Liver (tissue), 9 donors: Measurements from ENCODE around the gene CD40. TPM values are rescaled to one million over a fixed set of nuclear protein-coding genes. Genes with fewer than 3 reads are reported as not detected.

Experiments
- DNase-seq: peaks from one replicate; pipeline ENCODE4 v3.0.0-alpha.2; 2017; ENCODE audit warnings: low spot score
- H3K27ac ChIP-seq, 2 donors: one replicate each; pipeline ENCODE4 v1.7.0; 2013; ENCODE audit warnings: inconsistent platforms in 2 of 2, low read length in 2 of 2, control low read depth in 1 of 2, low read depth in 1 of 2, mild to moderate bottlenecking in 1 of 2
- H3K27me3 ChIP-seq, 4 donors: one replicate each; pipeline versions ENCODE4 v1.6.1 to v1.7.0; 2013; ENCODE audit warnings: low read length in 3 of 4, inconsistent platforms in 1 of 4, mild to moderate bottlenecking in 1 of 4, moderate library complexity in 1 of 4; ENCODE audit not compliant: control insufficient read depth in 4 of 4, insufficient read depth in 4 of 4
- H3K36me3 ChIP-seq, 4 donors: one replicate each; pipeline versions ENCODE4 v1.6.1 to v1.7.0; 2013; ENCODE audit warnings: low read length in 3 of 4, mild to moderate bottlenecking in 3 of 4, low read depth in 1 of 4, moderate library complexity in 1 of 4; ENCODE audit not compliant: control insufficient read depth in 4 of 4, insufficient read depth in 3 of 4
- H3K4me1 ChIP-seq, 4 donors: one replicate each; pipeline versions ENCODE4 v1.6.1 to v1.7.0; 2013; ENCODE audit warnings: low read length in 3 of 4, mild to moderate bottlenecking in 3 of 4, moderate library complexity in 1 of 4; ENCODE audit not compliant: control insufficient read depth in 4 of 4, insufficient read depth in 4 of 4
- H3K4me3 ChIP-seq, 3 donors: one replicate each; pipeline versions ENCODE4 v1.6.1 to v1.7.0; 2013; ENCODE audit warnings: low read length in 3 of 3, control low read depth in 1 of 3, low read depth in 1 of 3, mild to moderate bottlenecking in 1 of 3
- H3K9ac ChIP-seq, 2 donors: one replicate each; pipeline ENCODE4 v1.7.0; 2013; ENCODE audit warnings: low read length in 2 of 2, mild to moderate bottlenecking in 2 of 2, moderate library complexity in 2 of 2, control low read depth in 1 of 2, low read depth in 1 of 2
- H3K9me3 ChIP-seq, 4 donors: one replicate each; pipeline versions ENCODE4 v1.6.1 to v1.7.0; 2013; ENCODE audit warnings: low read length in 3 of 4; ENCODE audit not compliant: control insufficient read depth in 4 of 4
- ATF3 ChIP-seq: IDR thresholded peaks from 2 replicates; pipeline ENCODE4 v1.6.1; 2016; ENCODE audit warnings: antibody characterized with exemption
- EGR1 ChIP-seq, 2 donors: IDR thresholded peaks; 2 replicates each; pipeline ENCODE4 v1.6.1; 2016 to 2018; ENCODE audit warnings: antibody characterized with exemption in 2 of 2, low read depth in 2 of 2
- FOXA1 ChIP-seq: IDR thresholded peaks from 2 replicates; pipeline ENCODE4 v1.6.1; 2016; ENCODE audit warnings: antibody characterized with exemption
- FOXA2 ChIP-seq: IDR thresholded peaks from 2 replicates; pipeline ENCODE4 v1.6.1; 2016; ENCODE audit warnings: antibody characterized with exemption
- GABPA ChIP-seq, 2 donors: IDR thresholded peaks in 1 of 2; conservative IDR thresholded peaks in 1 of 2; 2 replicates each; pipeline ENCODE4 v1.6.1; 2016; ENCODE audit warnings: antibody characterized with exemption in 2 of 2, mild to moderate bottlenecking in 1 of 2, moderate library complexity in 1 of 2
- HNF4A ChIP-seq, 2 donors: conservative IDR thresholded peaks; 2 replicates each; pipeline ENCODE4 v1.6.1; 2016; ENCODE audit warnings: antibody characterized with exemption in 2 of 2, mild to moderate bottlenecking in 2 of 2
- HNF4G ChIP-seq: IDR thresholded peaks from 2 replicates; pipeline ENCODE4 v1.6.1; 2016; ENCODE audit warnings: antibody characterized with exemption
- JUND ChIP-seq, 2 donors: IDR thresholded peaks; 2 replicates each; pipeline ENCODE4 v1.6.1; 2016; ENCODE audit warnings: antibody characterized with exemption in 2 of 2
- NR2F2 ChIP-seq: IDR thresholded peaks from 2 replicates; pipeline ENCODE4 v1.6.1; 2016; ENCODE audit warnings: antibody characterized with exemption
- RAD21 ChIP-seq, 2 donors: IDR thresholded peaks; 2 replicates each; pipeline ENCODE4 v1.6.1; 2016; ENCODE audit warnings: antibody characterized with exemption in 2 of 2, mild to moderate bottlenecking in 2 of 2
- RXRA ChIP-seq, 2 donors: IDR thresholded peaks; 2 replicates each; pipeline ENCODE4 v1.6.1; 2017 to 2018; ENCODE audit warnings: antibody characterized with exemption in 2 of 2, mild to moderate bottlenecking in 1 of 2
- SP1 ChIP-seq: IDR thresholded peaks from 2 replicates; pipeline ENCODE4 v1.6.1; 2018; ENCODE audit warnings: antibody characterized with exemption, mild to moderate bottlenecking
- TAF1 ChIP-seq: conservative IDR thresholded peaks from 2 replicates; pipeline ENCODE4 v1.6.1; 2016; ENCODE audit warnings: antibody characterized with exemption, mild to moderate bottlenecking
- YY1 ChIP-seq: IDR thresholded peaks from 2 replicates; pipeline ENCODE4 v1.6.1; 2016; ENCODE audit warnings: antibody characterized with exemption, mild to moderate bottlenecking
- WGBS: extraction: QIAGEN DNeasy Blood & Tissue Kit; methylation state at CpG from one replicate; pipeline ENCODE4 v1.1.7; 2013; 5-methylcytosine and 5-hydroxymethylcytosine counted together
- polyA plus RNA-seq, 2 donors: library from polyadenylated mRNA; stranded (reverse) in 1 of 2; unstranded in 1 of 2; fragments of 200-250 nt in 1 of 2; fragments of >200 nt in 1 of 2; fragmentation: Nextera tagmentation in 1 of 2; extraction: Ambion mirVana in 1 of 2; gene quantifications; one replicate each; pipeline versions ENCODE4 v1.2.1 to v1.2.3, GENCODE V29; 2013 to 2015
- total RNA-seq, 2 donors: library from RNA; depleted of rRNA; stranded (reverse); fragments of >200 nt; gene quantifications; one replicate each; pipeline ENCODE4 v1.2.3, GENCODE V29; 2014
- TF ChIP-seq, protein P1 (sequence below): IDR thresholded peaks from 2 replicates; pipeline ENCODE4 v1.6.1; 2016; ENCODE audit warnings: antibody characterized with exemption
- TF ChIP-seq, protein P2 (sequence below): IDR thresholded peaks from 2 replicates; pipeline ENCODE4 v1.6.1; 2016; ENCODE audit warnings: antibody characterized with exemption
- TF ChIP-seq, protein P3 (sequence below): fragments of 150-350 bp; IDR thresholded peaks from 2 replicates; pipeline ENCODE4 v1.5.1; 2017; ENCODE audit warnings: improper control_type of control experiment, low read depth, low read length; ENCODE audit not compliant: missing input control
- TF ChIP-seq, protein P4 (sequence below): IDR thresholded peaks from 2 replicates; pipeline ENCODE4 v1.6.1; 2016; ENCODE audit warnings: antibody characterized with exemption, mild to moderate bottlenecking
- donor health status: healthy.
- donor health status: healthy.
- donor health status: healthy.
- donor health status: healthy.
- donor health status: healthy.

Gene CD40
- total and polyA plus RNA-seq, 4 donors = 2.2 to 9.4 (median 6.0) TPM

GRCh38 chr20:46089167-46089416 lies 29.0 kb upstream of the CD40 start:
- DNase-seq = no peak
- Histone ChIP-seq H3K4me1 (peaks cover 16 to 45% (median 39%) of the 10 kb centered on the region in 4 donors), H3K27me3 (no peaks in the 10 kb centered on the region), H3K27ac (peak overlapping the region; percentile 95 to 97), H3K36me3 (no peaks in the 10 kb centered on the region), H3K9ac (peak overlapping the region; percentile 86), H3K4me3 (peak overlapping the region; percentile 87 to 98 (median 94)), H3K9me3 (no peaks in the 10 kb centered on the region)
- 0% methylated on average over 31 of the region's 31 CpGs for WGBS
- TF ChIP-seq EGR1 (IDR thresholded peaks at IDR 0.05; ENCODE audit: low read depth in 2 of 2) = no peak
- TF ChIP-seq GABPA (IDR thresholded peaks at IDR 0.05 in 1 of 2, conservative IDR thresholded peaks at IDR 0.05 in 1 of 2) = no peak
- TF ChIP-seq, protein P1, sequence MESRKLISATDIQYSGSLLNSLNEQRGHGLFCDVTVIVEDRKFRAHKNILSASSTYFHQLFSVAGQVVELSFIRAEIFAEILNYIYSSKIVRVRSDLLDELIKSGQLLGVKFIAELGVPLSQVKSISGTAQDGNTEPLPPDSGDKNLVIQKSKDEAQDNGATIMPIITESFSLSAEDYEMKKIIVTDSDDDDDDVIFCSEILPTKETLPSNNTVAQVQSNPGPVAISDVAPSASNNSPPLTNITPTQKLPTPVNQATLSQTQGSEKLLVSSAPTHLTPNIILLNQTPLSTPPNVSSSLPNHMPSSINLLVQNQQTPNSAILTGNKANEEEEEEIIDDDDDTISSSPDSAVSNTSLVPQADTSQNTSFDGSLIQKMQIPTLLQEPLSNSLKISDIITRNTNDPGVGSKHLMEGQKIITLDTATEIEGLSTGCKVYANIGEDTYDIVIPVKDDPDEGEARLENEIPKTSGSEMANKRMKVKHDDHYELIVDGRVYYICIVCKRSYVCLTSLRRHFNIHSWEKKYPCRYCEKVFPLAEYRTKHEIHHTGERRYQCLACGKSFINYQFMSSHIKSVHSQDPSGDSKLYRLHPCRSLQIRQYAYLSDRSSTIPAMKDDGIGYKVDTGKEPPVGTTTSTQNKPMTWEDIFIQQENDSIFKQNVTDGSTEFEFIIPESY = no peak
- TF ChIP-seq NR2F2 = no peak
- no peak for TF ChIP-seq SP1
- no peak for TF ChIP-seq HNF4A (conservative IDR thresholded peaks at IDR 0.05)
- no peak for TF ChIP-seq HNF4G
- TF ChIP-seq FOXA2 = no peak
- TF ChIP-seq, protein P2, sequence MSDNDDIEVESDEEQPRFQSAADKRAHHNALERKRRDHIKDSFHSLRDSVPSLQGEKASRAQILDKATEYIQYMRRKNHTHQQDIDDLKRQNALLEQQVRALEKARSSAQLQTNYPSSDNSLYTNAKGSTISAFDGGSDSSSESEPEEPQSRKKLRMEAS = no peak
- no peak for TF ChIP-seq YY1
- TF ChIP-seq JUND (IDR thresholded peaks at IDR 0.05) = no peak
- TF ChIP-seq, protein P3, sequence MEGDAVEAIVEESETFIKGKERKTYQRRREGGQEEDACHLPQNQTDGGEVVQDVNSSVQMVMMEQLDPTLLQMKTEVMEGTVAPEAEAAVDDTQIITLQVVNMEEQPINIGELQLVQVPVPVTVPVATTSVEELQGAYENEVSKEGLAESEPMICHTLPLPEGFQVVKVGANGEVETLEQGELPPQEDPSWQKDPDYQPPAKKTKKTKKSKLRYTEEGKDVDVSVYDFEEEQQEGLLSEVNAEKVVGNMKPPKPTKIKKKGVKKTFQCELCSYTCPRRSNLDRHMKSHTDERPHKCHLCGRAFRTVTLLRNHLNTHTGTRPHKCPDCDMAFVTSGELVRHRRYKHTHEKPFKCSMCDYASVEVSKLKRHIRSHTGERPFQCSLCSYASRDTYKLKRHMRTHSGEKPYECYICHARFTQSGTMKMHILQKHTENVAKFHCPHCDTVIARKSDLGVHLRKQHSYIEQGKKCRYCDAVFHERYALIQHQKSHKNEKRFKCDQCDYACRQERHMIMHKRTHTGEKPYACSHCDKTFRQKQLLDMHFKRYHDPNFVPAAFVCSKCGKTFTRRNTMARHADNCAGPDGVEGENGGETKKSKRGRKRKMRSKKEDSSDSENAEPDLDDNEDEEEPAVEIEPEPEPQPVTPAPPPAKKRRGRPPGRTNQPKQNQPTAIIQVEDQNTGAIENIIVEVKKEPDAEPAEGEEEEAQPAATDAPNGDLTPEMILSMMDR = no peak
- TF ChIP-seq, protein P4, sequence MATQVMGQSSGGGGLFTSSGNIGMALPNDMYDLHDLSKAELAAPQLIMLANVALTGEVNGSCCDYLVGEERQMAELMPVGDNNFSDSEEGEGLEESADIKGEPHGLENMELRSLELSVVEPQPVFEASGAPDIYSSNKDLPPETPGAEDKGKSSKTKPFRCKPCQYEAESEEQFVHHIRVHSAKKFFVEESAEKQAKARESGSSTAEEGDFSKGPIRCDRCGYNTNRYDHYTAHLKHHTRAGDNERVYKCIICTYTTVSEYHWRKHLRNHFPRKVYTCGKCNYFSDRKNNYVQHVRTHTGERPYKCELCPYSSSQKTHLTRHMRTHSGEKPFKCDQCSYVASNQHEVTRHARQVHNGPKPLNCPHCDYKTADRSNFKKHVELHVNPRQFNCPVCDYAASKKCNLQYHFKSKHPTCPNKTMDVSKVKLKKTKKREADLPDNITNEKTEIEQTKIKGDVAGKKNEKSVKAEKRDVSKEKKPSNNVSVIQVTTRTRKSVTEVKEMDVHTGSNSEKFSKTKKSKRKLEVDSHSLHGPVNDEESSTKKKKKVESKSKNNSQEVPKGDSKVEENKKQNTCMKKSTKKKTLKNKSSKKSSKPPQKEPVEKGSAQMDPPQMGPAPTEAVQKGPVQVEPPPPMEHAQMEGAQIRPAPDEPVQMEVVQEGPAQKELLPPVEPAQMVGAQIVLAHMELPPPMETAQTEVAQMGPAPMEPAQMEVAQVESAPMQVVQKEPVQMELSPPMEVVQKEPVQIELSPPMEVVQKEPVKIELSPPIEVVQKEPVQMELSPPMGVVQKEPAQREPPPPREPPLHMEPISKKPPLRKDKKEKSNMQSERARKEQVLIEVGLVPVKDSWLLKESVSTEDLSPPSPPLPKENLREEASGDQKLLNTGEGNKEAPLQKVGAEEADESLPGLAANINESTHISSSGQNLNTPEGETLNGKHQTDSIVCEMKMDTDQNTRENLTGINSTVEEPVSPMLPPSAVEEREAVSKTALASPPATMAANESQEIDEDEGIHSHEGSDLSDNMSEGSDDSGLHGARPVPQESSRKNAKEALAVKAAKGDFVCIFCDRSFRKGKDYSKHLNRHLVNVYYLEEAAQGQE = no peak

GRCh38 chr20:46089417-46090388 lies 28.4 kb upstream of the CD40 start, which contains the start of gene NCOA5:
Gene NCOA5 (minus strand): TSS chr20:46089962. CDS start chr20:46079424, 10,538 bp downstream.
- under 1% methylated on average over 100 of the region's 100 CpGs for WGBS
- Histone ChIP-seq H3K27me3 (no peaks in the 10 kb centered on the region), H3K36me3 (no peaks in the 10 kb centered on the region), H3K27ac (peak within 1 kb of the TSS; percentile 95 to 97), H3K4me1 (peaks cover 11 to 40% (median 37%) of the 10 kb centered on the region in 4 donors), H3K4me3 (peak within 1 kb of the TSS; percentile 87 to 98 (median 94)), H3K9ac (peak within 1 kb of the TSS; percentile 86), H3K9me3 (no peaks in the 10 kb centered on the region)
- DNase-seq = peak; percentile 93
- TF ChIP-seq TAF1 = no peak
- peak; percentile 96 for TF ChIP-seq YY1
- no peak for TF ChIP-seq SP1
- no peak for TF ChIP-seq RAD21 (IDR thresholded peaks at IDR 0.05)
- TF ChIP-seq, protein P1 = peak; percentile 50
- TF ChIP-seq RXRA (IDR thresholded peaks at IDR 0.05) = peak in 1 of 2 donors; percentile 9
- TF ChIP-seq HNF4A (conservative IDR thresholded peaks at IDR 0.05) = peak in 1 of 2 donors; percentile 55
- TF ChIP-seq JUND (IDR thresholded peaks at IDR 0.05) = no peak
- peak in 1 of 2 donors; percentile 65 for TF ChIP-seq GABPA (IDR thresholded peaks at IDR 0.05 in 1 of 2, conservative IDR thresholded peaks at IDR 0.05 in 1 of 2)
- peak; percentile 30 for TF ChIP-seq FOXA2
- no peak for TF ChIP-seq ATF3
- TF ChIP-seq FOXA1 = peak; percentile 54
